Activated naive CD4-positive, alpha-beta T cell treated with anti-CD3 and anti-CD28 coated beads, Interleukin-2, amount 10 ng/mL, durations not matched to agents 7 days and 5 days (primary cell): ENCODE measurements around the gene IRX6.

Experiments used
- CTCF ChIA-PET: fragments of 350-600 bp; sonication (Branson Sonifier 250); formaldehyde crosslinking; loops from one replicate; lab custom pipeline; 2021; ENCODE audit warnings: antibody characterized with exemption; lab: Charles Lee
- DNase-seq: peaks from one replicate; pipeline ENCODE4 v3.0.0-alpha.2; 2020
- H3K27ac Mint-ChIP-seq: one replicate; pipeline ENCODE4 v1.8.0; 2021; ENCODE audit warnings: mild to moderate bottlenecking, moderate library complexity, mixed read lengths
- H3K27me3 Mint-ChIP-seq: one replicate; pipeline ENCODE4 v1.8.0; 2021; ENCODE audit warnings: mild to moderate bottlenecking, mixed read lengths
- H3K36me3 Mint-ChIP-seq: one replicate; pipeline ENCODE4 v1.8.0; 2021; ENCODE audit warnings: mixed read lengths
- H3K4me1 Mint-ChIP-seq: one replicate; pipeline ENCODE4 v1.8.0; 2021; ENCODE audit warnings: mixed read lengths
- H3K4me3 Mint-ChIP-seq: one replicate; pipeline ENCODE4 v1.8.0; 2021; ENCODE audit warnings: mild to moderate bottlenecking, moderate library complexity, mixed read lengths
- H3K9me3 Mint-ChIP-seq: one replicate; pipeline ENCODE4 v1.8.0; 2021; ENCODE audit warnings: mixed read lengths

IRX6 gene

DNA sequence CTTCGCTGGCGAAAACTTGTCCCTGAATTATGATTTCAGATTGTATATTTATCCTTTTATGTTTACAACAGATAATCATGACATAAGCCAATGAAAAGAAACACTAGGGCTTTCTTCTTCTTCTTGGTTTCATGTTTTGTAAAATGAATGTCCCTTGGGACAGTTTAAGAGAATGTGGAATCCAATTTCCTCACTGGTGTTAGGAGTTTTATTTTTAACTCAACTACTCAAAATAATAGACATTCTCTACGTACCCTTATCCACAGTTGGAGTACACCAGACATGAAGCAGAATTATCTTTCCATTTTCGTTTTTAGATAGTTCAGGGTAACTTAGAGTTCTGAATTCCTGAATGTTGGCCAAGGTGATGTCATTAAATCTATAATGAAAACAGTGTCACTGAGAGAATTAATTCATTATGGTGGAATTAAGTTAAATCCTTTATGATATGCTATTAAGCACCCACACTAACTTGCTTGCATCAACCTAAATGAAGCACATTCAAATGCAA lies 43.4 kb downstream of the IRX6 start:
- H3K9me3 Mint-ChIP-seq, result no peaks in the 10 kb centered on the region
- H3K4me1 Mint-ChIP-seq, result no peaks in the 10 kb centered on the region
- CTCF ChIA-PET, result no interaction called here
- H3K4me3 Mint-ChIP-seq, result no peak overlapping the region
- H3K36me3 Mint-ChIP-seq, result no peaks in the 10 kb centered on the region
- no peak overlapping the region for H3K27ac Mint-ChIP-seq
- DNase-seq, result no peak
- peaks cover 19% of the 10 kb centered on the region for H3K27me3 Mint-ChIP-seq

DNA sequence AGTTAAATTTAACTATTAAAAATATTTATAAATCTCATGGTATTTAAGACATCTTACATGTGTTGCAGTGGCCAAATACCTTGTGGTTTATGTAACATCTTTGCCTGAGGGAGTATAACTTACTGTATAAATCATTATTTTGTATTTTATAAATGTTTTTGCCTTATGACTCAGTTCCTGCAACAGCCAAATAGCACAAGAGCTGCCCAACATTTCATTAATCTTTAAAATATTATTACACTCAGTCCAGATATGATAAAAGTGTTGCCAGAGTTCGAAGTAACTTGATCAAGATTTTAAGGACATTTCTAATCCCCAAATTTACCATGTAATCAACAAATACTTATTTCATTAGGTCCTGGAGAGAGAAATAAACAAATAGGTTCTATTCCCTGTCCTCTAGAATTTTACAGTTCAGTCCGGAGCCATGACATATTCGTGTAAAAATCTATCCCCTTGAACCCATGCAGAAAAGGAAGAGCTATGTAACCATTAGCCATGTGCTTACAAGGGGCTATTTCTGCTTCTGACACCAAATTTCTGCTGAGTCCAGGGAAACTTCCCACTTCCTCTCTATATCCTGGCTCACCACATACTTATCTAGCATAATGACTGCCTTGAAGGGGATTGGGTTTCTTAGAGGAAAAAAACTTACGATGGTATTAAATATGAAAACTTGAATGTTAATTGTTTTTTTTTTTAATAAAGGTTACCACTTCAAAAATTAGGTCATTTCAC lies 44.0 kb downstream of the IRX6 start:
- H3K9me3 Mint-ChIP-seq, result no peaks in the 10 kb centered on the region
- CTCF ChIA-PET, result no interaction called here
- H3K4me3 Mint-ChIP-seq, result no peak overlapping the region
- peaks cover 23% of the 10 kb centered on the region for H3K27me3 Mint-ChIP-seq
- H3K36me3 Mint-ChIP-seq, result no peaks in the 10 kb centered on the region
- no peaks in the 10 kb centered on the region for H3K4me1 Mint-ChIP-seq
- no peak overlapping the region for H3K27ac Mint-ChIP-seq
- DNase-seq, result no peak

GRCh38 chr16:55369151-55369550 lies 45.1 kb downstream of the IRX6 start:
- no peak overlapping the region for H3K27ac Mint-ChIP-seq
- no peaks in the 10 kb centered on the region for H3K36me3 Mint-ChIP-seq
- H3K4me3 Mint-ChIP-seq, result no peak overlapping the region
- CTCF ChIA-PET, result no interaction called here
- no peaks in the 10 kb centered on the region for H3K9me3 Mint-ChIP-seq
- no peaks in the 10 kb centered on the region for H3K4me1 Mint-ChIP-seq
- H3K27me3 Mint-ChIP-seq, result peaks cover 30% of the 10 kb centered on the region
- no peak for DNase-seq

DNA sequence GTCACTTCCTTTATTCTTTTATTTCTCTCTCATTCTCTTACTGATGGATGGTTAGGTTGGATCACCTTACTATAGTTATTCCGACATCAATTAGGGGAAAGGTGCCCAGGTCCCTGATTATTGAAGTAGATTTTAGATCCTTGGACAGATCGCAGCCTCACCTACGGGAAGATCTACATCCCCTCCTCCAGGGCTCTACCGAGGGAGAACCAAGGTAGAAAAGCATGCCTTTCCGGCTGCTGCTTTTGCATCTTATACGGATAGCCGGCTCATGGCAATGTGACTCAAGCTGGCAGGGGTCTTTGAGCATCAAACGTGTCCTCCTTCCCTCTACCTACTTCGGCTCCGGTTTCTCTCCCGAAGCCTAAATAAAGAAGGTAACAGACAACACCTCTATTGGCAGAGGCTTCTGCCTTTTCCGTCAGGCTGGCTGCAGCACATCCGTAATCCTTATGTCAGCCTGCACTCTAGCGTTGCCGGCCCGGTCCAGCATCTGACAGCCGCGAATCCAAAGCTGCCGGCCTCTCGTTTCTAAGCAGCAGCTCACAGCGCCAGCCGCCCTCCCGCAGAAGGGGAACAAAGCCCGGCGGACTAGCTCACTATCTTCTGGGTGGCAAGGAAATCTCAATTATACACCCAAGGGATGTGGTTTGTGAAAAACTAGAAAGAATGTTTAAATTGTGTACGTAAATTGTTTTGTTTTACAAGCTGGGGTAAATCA lies 46.9 kb downstream of the IRX6 start:
- H3K27me3 Mint-ChIP-seq, result peaks cover 30% of the 10 kb centered on the region
- DNase-seq, result peak; percentile 25
- H3K4me3 Mint-ChIP-seq, result no peak overlapping the region
- H3K36me3 Mint-ChIP-seq, result no peaks in the 10 kb centered on the region
- H3K4me1 Mint-ChIP-seq, result no peaks in the 10 kb centered on the region
- H3K9me3 Mint-ChIP-seq, result no peaks in the 10 kb centered on the region
- no peak overlapping the region for H3K27ac Mint-ChIP-seq
- CTCF ChIA-PET, result no interaction called here

DNA sequence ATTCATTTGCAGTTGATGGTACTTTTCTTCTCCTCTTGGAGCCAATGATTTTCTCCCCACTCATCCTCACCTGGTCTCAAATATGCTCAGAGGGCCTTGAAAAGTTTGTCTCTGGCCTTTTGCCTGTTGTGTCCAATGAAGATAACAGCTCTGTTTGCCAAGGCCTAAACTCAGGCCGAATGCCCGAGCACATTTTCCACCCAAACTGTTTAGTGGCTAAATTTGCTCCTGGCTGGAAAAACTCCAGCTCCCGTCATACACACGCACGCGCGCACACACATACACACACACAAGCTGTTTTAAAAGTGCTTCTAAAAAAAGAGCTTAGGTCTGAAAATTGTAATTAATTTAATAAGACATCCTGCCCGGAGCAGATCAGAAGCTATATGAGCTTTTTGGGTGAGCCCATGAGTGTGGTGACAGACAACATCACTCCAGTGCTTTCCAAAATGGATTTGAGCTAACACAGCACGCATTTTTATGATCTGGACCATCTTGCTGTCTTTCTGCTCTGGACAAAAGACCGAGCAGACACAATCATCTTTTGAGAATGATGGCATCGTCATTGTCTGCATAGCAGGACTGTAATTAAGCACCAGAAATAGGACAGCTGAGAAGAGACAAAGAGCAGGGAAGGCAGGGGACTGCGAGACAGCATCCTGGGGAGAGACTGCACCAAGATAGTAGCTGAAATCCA lies 48.9 kb downstream of the IRX6 start:
- Mint-ChIP-seq H3K9me3 (no peaks in the 10 kb centered on the region), H3K4me1 (no peaks in the 10 kb centered on the region), H3K4me3 (no peak overlapping the region), H3K36me3 (no peaks in the 10 kb centered on the region), H3K27ac (no peak overlapping the region), H3K27me3 (peaks cover 30% of the 10 kb centered on the region)
- no peak for DNase-seq
- CTCF ChIA-PET, result no interaction called here

DNA sequence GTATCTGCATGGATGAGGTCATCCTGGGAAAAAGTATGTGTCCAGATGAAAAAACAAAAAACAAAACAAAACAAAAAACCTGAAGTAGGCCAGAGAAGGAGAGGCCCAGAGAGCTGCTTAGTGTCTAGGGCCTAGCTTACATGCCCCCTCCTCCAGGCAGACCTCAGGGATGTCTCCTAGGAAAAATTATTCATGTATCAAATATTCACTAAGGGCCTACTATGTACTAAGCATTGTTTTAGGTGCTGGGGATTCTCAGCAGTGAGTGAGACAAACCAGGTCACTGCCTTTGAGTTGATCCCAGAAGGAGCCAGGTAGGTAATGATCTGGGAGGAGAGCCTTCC lies 49.5 kb downstream of the IRX6 start:
- CTCF ChIA-PET, result no interaction called here
- no peak for DNase-seq
- Mint-ChIP-seq H3K27ac (no peak overlapping the region), H3K4me3 (no peak overlapping the region), H3K27me3 (peaks cover 30% of the 10 kb centered on the region), H3K9me3 (no peaks in the 10 kb centered on the region), H3K36me3 (no peaks in the 10 kb centered on the region), H3K4me1 (no peaks in the 10 kb centered on the region)

DNA sequence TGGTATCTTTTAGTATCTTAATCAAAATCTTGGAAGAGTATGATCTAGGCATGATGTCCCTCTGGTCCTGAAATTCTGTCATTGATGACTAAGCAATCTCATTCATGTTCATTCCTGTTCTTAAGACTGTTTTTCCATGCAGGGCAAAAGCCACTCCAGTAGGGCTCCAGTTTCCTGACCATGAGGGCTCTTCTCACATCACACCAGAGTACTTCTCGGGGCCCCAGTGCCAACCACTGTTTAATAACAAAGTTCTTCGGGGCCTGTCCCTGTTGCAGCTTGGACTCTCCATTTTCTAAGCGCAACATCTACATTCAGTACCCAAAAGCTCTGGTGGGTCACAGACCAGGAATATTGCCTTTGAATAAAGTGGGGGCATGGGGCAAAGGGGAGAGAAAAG lies 52.0 kb downstream of the IRX6 start:
- Mint-ChIP-seq H3K4me1 (no peaks in the 10 kb centered on the region), H3K27ac (no peak overlapping the region), H3K9me3 (no peaks in the 10 kb centered on the region), H3K4me3 (no peak overlapping the region), H3K27me3 (peaks cover 22% of the 10 kb centered on the region), H3K36me3 (no peaks in the 10 kb centered on the region)
- CTCF ChIA-PET, result no interaction called here
- no peak for DNase-seq

GRCh38 chr16:55376567-55377167 lies 52.7 kb downstream of the IRX6 start:
- no peaks in the 10 kb centered on the region for H3K9me3 Mint-ChIP-seq
- no peaks in the 10 kb centered on the region for H3K36me3 Mint-ChIP-seq
- H3K27me3 Mint-ChIP-seq, result peaks cover 16% of the 10 kb centered on the region
- CTCF ChIA-PET, result no interaction called here
- no peak for DNase-seq
- no peaks in the 10 kb centered on the region for H3K4me1 Mint-ChIP-seq
- no peak overlapping the region for H3K27ac Mint-ChIP-seq
- no peak overlapping the region for H3K4me3 Mint-ChIP-seq

DNA sequence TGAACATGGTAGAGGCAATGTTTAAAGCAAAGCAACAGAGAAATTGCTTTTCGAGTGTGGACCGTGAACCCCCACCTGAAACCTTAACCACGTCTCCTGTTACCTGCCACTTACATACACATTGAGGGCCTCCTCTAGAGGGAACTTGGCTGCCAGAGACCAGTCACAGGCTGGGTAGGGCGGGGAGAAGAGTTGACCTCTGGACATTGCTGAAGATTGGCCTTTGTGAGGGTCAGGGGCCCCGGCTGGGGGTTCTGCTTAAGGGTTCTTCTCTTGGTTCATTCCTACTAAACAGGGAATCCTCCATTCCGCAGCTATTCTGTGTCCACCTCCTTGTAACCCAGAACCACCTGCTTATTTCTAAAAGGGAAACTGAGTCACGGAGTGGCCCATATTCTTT lies 53.8 kb downstream of the IRX6 start:
- H3K4me1 Mint-ChIP-seq, result no peaks in the 10 kb centered on the region
- peaks cover 7% of the 10 kb centered on the region for H3K27me3 Mint-ChIP-seq
- no peak overlapping the region for H3K4me3 Mint-ChIP-seq
- CTCF ChIA-PET, result no interaction called here
- no peaks in the 10 kb centered on the region for H3K9me3 Mint-ChIP-seq
- no peaks in the 10 kb centered on the region for H3K36me3 Mint-ChIP-seq
- no peak for DNase-seq
- no peak overlapping the region for H3K27ac Mint-ChIP-seq

- Mint-ChIP-seq H3K4me1 (no peaks in the 10 kb centered on the region), H3K9me3 (no peaks in the 10 kb centered on the region), H3K4me3 (no peak overlapping the region), H3K27ac (no peak overlapping the region), H3K36me3 (no peaks in the 10 kb centered on the region), H3K27me3 (peaks cover 4% of the 10 kb centered on the region)
- CTCF ChIA-PET, result no interaction called here
- DNase-seq, result no peak
Observed at GRCh38 chr16:55378616-55379015, 54.6 kb downstream of the IRX6 start.

- CTCF ChIA-PET, result no interaction called here
- Mint-ChIP-seq H3K27ac (no peak overlapping the region), H3K4me3 (no peak overlapping the region), H3K9me3 (no peaks in the 10 kb centered on the region), H3K4me1 (no peaks in the 10 kb centered on the region), H3K36me3 (no peaks in the 10 kb centered on the region), H3K27me3 (no peaks in the 10 kb centered on the region)
- DNase-seq, result no peak
Observed at GRCh38 chr16:55379371-55379770, 55.4 kb downstream of the IRX6 start.

- no peak for DNase-seq
- Mint-ChIP-seq H3K27ac (no peak overlapping the region), H3K36me3 (no peaks in the 10 kb centered on the region), H3K4me1 (no peaks in the 10 kb centered on the region), H3K9me3 (no peaks in the 10 kb centered on the region), H3K4me3 (no peak overlapping the region), H3K27me3 (no peaks in the 10 kb centered on the region)
- CTCF ChIA-PET, result no interaction called here
Observed at GRCh38 chr16:55379876-55380390, 55.9 kb downstream of the IRX6 start.
